CD14-positive monocyte (primary cell): Measurements from ENCODE around the gene KLHDC8A. TPM values are rescaled to one million over a fixed set of nuclear protein-coding genes. Genes with fewer than 3 reads are reported as not detected.

ENCODE experiments used
- DNase-seq, 3 donors: peaks; one replicate each; pipeline ENCODE4 v3.0.0-alpha.2; 2011 to 2022
- H2AFZ ChIP-seq: 2 replicates; pipeline ENCODE4 v1.6.0; 2012; ENCODE audit warnings: mild to moderate bottlenecking, low read depth, low read length, inconsistent platforms; ENCODE audit not compliant: insufficient read depth, poor library complexity, severe bottlenecking
- H3K27ac ChIP-seq, 2 donors: 1 replicate in 1 of 2; 2 replicates in 1 of 2; pipeline ENCODE4 v1.5.1; 2012 to 2013; ENCODE audit warnings: low read length in 2 of 2, control low read depth in 1 of 2, inconsistent platforms in 1 of 2, low read depth in 1 of 2, mild to moderate bottlenecking in 1 of 2
- H3K27me3 ChIP-seq, 2 donors: one replicate each; pipeline versions ENCODE4 v1.6.0 to v1.6.1; 2011 to 2013; ENCODE audit warnings: low read length in 2 of 2; ENCODE audit not compliant: control insufficient read depth in 2 of 2, insufficient read depth in 2 of 2
- H3K36me3 ChIP-seq, 2 donors: replicated peaks in 1 of 2; 1 replicate in 1 of 2; 2 replicates in 1 of 2; pipeline versions ENCODE4 v1.5.1 to v1.6.1; 2012 to 2013; ENCODE audit warnings: low read length in 2 of 2, control low read depth in 1 of 2, inconsistent platforms in 1 of 2, mild to moderate bottlenecking in 1 of 2; ENCODE audit not compliant: insufficient read depth in 2 of 2, control insufficient read depth in 1 of 2
- H3K4me1 ChIP-seq, 2 donors: 1 replicate in 1 of 2; 2 replicates in 1 of 2; pipeline versions ENCODE4 v1.5.1 to v1.6.1; 2012 to 2013; ENCODE audit warnings: low read length in 2 of 2, control low read depth in 1 of 2, inconsistent platforms in 1 of 2, mild to moderate bottlenecking in 1 of 2, moderate library complexity in 1 of 2; ENCODE audit not compliant: insufficient read depth in 2 of 2, control insufficient read depth in 1 of 2
- H3K4me2 ChIP-seq: replicated peaks from 2 replicates; pipeline ENCODE3; 2012; ENCODE audit warnings: low read length, moderate library complexity, mild to moderate bottlenecking; ENCODE audit not compliant: poor library complexity, severe bottlenecking; ENCODE audit errors: extremely low read depth
- H3K4me3 ChIP-seq, 3 experiments: fragments of 200-600 bp in 1 of 3; sonication (generic) in 1 of 3; replicated peaks in 1 of 3; 1 replicate in 2 of 3; 2 replicates in 1 of 3; pipeline ENCODE4 v1.5.1; 2011 to 2013; ENCODE audit warnings: low read length in 3 of 3, mild to moderate bottlenecking in 3 of 3, control low read depth in 2 of 3, low read depth in 2 of 3, inconsistent platforms in 1 of 3, moderate library complexity in 1 of 3
- H3K79me2 ChIP-seq: 2 replicates; pipeline ENCODE4 v1.6.0; 2012; ENCODE audit warnings: mild to moderate bottlenecking, control low read depth, inconsistent platforms, low read length, moderate library complexity; ENCODE audit not compliant: insufficient read depth
- H3K9ac ChIP-seq: 2 replicates; pipeline ENCODE4 v1.6.0; 2017; ENCODE audit warnings: low read length, mild to moderate bottlenecking; ENCODE audit not compliant: insufficient read depth, poor library complexity, severe bottlenecking
- H3K9me3 ChIP-seq, 2 donors: replicated peaks in 1 of 2; 1 replicate in 1 of 2; 2 replicates in 1 of 2; pipeline versions ENCODE4 v1.5.1 to v1.6.1; 2012 to 2013; ENCODE audit warnings: low read length in 2 of 2, control low read depth in 1 of 2; ENCODE audit not compliant: control insufficient read depth in 1 of 2, insufficient read depth in 1 of 2
- H4K20me1 ChIP-seq: 2 replicates; pipeline ENCODE4 v1.6.0; 2012; ENCODE audit warnings: mild to moderate bottlenecking, low read length, control low read depth, moderate library complexity; ENCODE audit not compliant: insufficient read depth
- H3K27ac Mint-ChIP-seq, 7 donors: one replicate each; pipeline ENCODE4 v1.8.0; 2020; ENCODE audit warnings: mild to moderate bottlenecking in 7 of 7, mixed read lengths in 7 of 7, moderate library complexity in 6 of 7, inconsistent platforms in 2 of 7
- H3K27me3 Mint-ChIP-seq, 3 donors: one replicate each; pipeline ENCODE4 v1.8.0; 2021 to 2022; ENCODE audit warnings: low read depth in 3 of 3, mild to moderate bottlenecking in 3 of 3, mixed read lengths in 3 of 3, moderate library complexity in 3 of 3, inconsistent platforms in 1 of 3
- H3K36me3 Mint-ChIP-seq, 2 donors: one replicate each; pipeline ENCODE4 v1.8.0; 2020; ENCODE audit warnings: mixed read lengths in 2 of 2, inconsistent platforms in 1 of 2, mild to moderate bottlenecking in 1 of 2
- H3K4me1 Mint-ChIP-seq: one replicate; pipeline ENCODE4 v1.8.0; 2020; ENCODE audit warnings: mild to moderate bottlenecking, mixed read lengths
- H3K4me3 Mint-ChIP-seq, 2 donors: one replicate each; pipeline ENCODE4 v1.8.0; 2020; ENCODE audit warnings: mild to moderate bottlenecking in 2 of 2, mixed read lengths in 2 of 2, moderate library complexity in 1 of 2
- H3K9me3 Mint-ChIP-seq, 7 donors: one replicate each; pipeline ENCODE4 v1.8.0; 2020 to 2022; ENCODE audit warnings: mixed read lengths in 7 of 7, mild to moderate bottlenecking in 6 of 7, moderate library complexity in 6 of 7, inconsistent platforms in 2 of 7
- CTCF ChIP-seq: fragments of 200-600 bp; IDR thresholded peaks from one replicate; pipeline ENCODE4 v1.8.0; 2022; ENCODE audit warnings: antibody characterized with exemption, mild to moderate bottlenecking
- WGBS: methylation state at CpG from one replicate; pipeline ENCODE4 v1.1.5; 2013; ENCODE audit warnings: missing lambda C conversion rate; ENCODE audit not compliant: insufficient coverage; 5-methylcytosine and 5-hydroxymethylcytosine counted together
- intact Hi-C, 2 donors: fragments of 100-400 bp; cut with micrococcal nuclease; formaldehyde crosslinking; loops; one replicate each; pipeline versions ENCODE4 v1.15.0 to v1.15.1; 2023
- polyA plus RNA-seq, 3 donors: library from polyadenylated mRNA; depleted of rRNA in 1 of 3; unstranded in 2 of 3; stranded (reverse) in 1 of 3; fragments of 300-500 nt in 2 of 3; fragments of >200 nt in 1 of 3; fragmentation: Illumina TruSeq in 2 of 3; gene quantifications; 1 replicate in 2 of 3; 2 replicates in 1 of 3; pipeline ENCODE4 v1.2.3, GENCODE V29; 2012 to 2021

The KLHDC8A gene
- polyA plus RNA-seq, 3 donors = not detected

- Mint-ChIP-seq H3K36me3 (no peaks in the 10 kb centered on the region), H3K9me3 (no peaks in the 10 kb centered on the region), H3K27ac (no peak overlapping the region), H3K4me3 (peak overlapping the region in 1 of 2 donors; percentile 25), H3K27me3 (peaks cover 5 to 30% (median 25%) of the 10 kb centered on the region in 3 donors), H3K4me1 (peaks cover 2% of the 10 kb centered on the region)
- H3K4me1 ChIP-seq = no peaks in the 10 kb centered on the region
- H3K36me3 ChIP-seq = no peaks in the 10 kb centered on the region
- no CpG with 5 or more reads among the region's 3 CpGs for WGBS
- intact Hi-C loops = no loop called here
- no peaks in the 10 kb centered on the region for H3K9me3 ChIP-seq
- no peak for DNase-seq
- no peak overlapping the region for H2AFZ ChIP-seq
- H3K9ac ChIP-seq = no peak overlapping the region
- no peak overlapping the region for H3K27ac ChIP-seq
- H4K20me1 ChIP-seq = no peaks in the 10 kb centered on the region
- H3K79me2 ChIP-seq = no peaks in the 10 kb centered on the region
- no peak for TF ChIP-seq CTCF
- peaks cover 2 to 10% of the 10 kb centered on the region in 2 donors for H3K27me3 ChIP-seq
- no peak overlapping the region for H3K4me3 ChIP-seq
- H3K4me2 ChIP-seq = no peak overlapping the region
Measured at GRCh38 chr1:205355075-205355453, 1.7 kb downstream of the KLHDC8A start.

GRCh38 chr1:205354259-205355074, 2.3 kb downstream of the KLHDC8A start:
- Mint-ChIP-seq H3K27ac (no peak overlapping the region), H3K4me1 (peaks cover 5% of the 10 kb centered on the region), H3K27me3 (peaks cover 5 to 28% (median 21%) of the 10 kb centered on the region in 3 donors), H3K4me3 (no peak overlapping the region), H3K9me3 (no peaks in the 10 kb centered on the region), H3K36me3 (no peaks in the 10 kb centered on the region)
- peak; percentile 90 for TF ChIP-seq CTCF
- 92% methylated on average over 1 of the region's 5 CpGs for WGBS
- H3K79me2 ChIP-seq = no peaks in the 10 kb centered on the region
- no peaks in the 10 kb centered on the region for H3K36me3 ChIP-seq
- DNase-seq = peak; percentile 35 to 51 (median 42)
- H3K9ac ChIP-seq = no peak overlapping the region
- no peaks in the 10 kb centered on the region for H4K20me1 ChIP-seq
- peaks cover under 1 to 1% of the 10 kb centered on the region in 2 donors for H3K4me1 ChIP-seq
- peaks cover 2 to 4% of the 10 kb centered on the region in 2 donors for H3K27me3 ChIP-seq
- no peaks in the 10 kb centered on the region for H3K9me3 ChIP-seq
- H3K4me2 ChIP-seq = no peak overlapping the region
- no peak overlapping the region for H3K27ac ChIP-seq
- no peak overlapping the region for H3K4me3 ChIP-seq
- H2AFZ ChIP-seq = no peak overlapping the region
- intact Hi-C loops = loop anchor here in 1 of 2 donors (1.0 kb wide), 1 partner anchor 170 kb away; no protein-coding TSS in a partner anchor
